ENCODE results near the gene RELL1.

RELL1 gene

DNA sequence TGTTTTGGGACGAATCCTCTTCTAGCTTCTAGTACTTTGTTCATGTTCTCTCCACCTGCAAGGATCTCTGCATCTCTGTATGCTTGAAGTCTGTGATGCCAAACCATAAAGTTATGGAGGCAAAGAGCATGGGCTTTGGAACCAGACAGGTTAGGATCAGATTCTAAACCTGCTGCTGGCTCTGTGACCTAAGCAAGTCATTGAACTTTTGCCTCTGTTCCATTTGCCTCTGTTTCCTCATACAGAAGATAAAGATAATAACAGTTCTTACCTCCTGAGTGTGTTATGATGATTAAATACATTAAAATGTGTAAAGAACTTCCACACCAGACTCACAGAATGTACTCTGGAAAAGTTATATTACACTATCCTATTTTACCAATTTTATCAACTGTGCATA is 41.5 kb upstream of the RELL1 start:
- no peak overlapping the region for H3K27ac ChIP-seq
- no peak for TF ChIP-seq CTCF (conservative IDR thresholded peaks at IDR 0.05)
- TF ChIP-seq ZFX (IDR thresholded peaks at IDR 0.05) = no peak

DNA sequence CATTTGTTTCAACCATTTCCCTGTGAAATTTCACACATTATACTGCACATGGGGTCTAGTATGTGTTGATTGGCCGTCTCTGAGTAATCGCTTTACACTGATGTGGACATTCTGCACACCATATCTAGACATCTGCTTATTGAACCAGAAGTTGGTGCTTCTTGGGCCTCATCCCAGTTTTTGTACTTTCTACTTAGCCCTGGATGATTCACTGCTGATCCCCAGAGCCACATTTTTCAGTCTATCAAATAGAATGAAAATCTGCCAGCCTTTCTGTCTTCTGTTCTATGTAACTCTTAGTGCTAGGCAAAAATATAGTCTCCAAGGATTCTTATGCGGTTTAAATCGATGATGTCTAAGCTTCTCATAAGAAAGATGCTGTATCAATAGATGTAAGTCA is 40.5 kb upstream of the RELL1 start:
- no peak for TF ChIP-seq CTCF (conservative IDR thresholded peaks at IDR 0.05)
- no peak for TF ChIP-seq ZFX (IDR thresholded peaks at IDR 0.05)
- no peak overlapping the region for H3K27ac ChIP-seq

DNA sequence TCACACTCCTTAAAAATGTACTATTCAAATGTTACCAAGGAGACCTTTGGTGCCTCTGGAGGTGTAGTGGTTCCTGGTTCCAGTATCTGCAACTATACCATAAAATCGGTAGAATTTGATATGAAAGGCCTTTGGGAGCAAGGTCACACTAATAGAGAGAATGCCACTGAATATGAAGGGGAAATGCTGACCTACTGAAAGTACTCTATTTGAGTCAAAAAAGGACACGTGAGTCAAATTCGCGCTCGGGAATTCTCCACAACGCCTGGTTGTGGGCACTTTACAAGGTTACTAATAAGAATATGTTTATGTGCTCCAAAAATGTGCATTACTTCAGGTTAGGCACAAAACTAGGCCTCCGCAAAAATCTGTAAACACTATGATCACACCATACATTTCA is 39.5 kb upstream of the RELL1 start:
- no peak for TF ChIP-seq CTCF (conservative IDR thresholded peaks at IDR 0.05)
- no peak for TF ChIP-seq ZFX (IDR thresholded peaks at IDR 0.05)
- no peak overlapping the region for H3K27ac ChIP-seq

GRCh38 chr4:37723067-37723466 is 36.9 kb upstream of the RELL1 start:
- TF ChIP-seq CTCF (conservative IDR thresholded peaks at IDR 0.05) (no peak), ZFX (IDR thresholded peaks at IDR 0.05) (no peak)
- H3K27ac ChIP-seq = no peak overlapping the region

- TF ChIP-seq ZFX (IDR thresholded peaks at IDR 0.05) (no peak), CTCF (conservative IDR thresholded peaks at IDR 0.05) (no peak)
- H3K27ac ChIP-seq = peak overlapping the region; percentile 72
Observed at GRCh38 chr4:37721995-37722638, 35.9 kb upstream of the RELL1 start.

- TF ChIP-seq CTCF (conservative IDR thresholded peaks at IDR 0.05) (no peak), ZFX (IDR thresholded peaks at IDR 0.05) (no peak)
- H3K27ac ChIP-seq = no peak overlapping the region
Observed at GRCh38 chr4:37719021-37719420, 32.8 kb upstream of the RELL1 start.

DNA sequence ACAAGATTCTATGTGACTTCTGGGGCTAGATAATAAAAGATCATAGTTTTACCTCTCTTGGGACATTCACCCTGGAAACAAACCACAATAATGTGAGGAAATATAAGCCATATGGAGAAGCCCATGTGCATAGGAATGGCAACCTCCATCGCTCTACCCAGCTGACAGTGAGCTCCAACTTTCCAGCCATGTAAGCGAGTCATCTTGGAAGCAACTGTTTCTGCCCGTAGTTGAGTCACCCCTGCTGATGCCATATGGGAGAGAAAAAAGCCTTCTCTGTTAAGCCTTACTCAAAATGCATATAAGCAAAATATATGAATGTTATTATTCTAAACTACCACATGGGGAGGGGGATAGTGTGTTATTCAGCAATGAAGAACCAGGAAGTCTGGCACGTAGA is 31.4 kb upstream of the RELL1 start:
- TF ChIP-seq ZFX (IDR thresholded peaks at IDR 0.05) = no peak
- TF ChIP-seq CTCF (conservative IDR thresholded peaks at IDR 0.05) = no peak
- H3K27ac ChIP-seq = no peak overlapping the region
